Left ventricle myocardium inferior (tissue), 1 donor: Measurements from ENCODE around the gene FCGR3A. TPM values are rescaled to one million over a fixed set of nuclear protein-coding genes. Genes with fewer than 3 reads are reported as not detected.

ENCODE experiments used
- DNase-seq: peaks from one replicate; pipeline ENCODE4 v3.0.0-alpha.2; 2020
- H3K27ac ChIP-seq: fragments of 200-600 bp; replicated peaks from 2 replicates; pipeline ENCODE4 v1.8.0; 2021
- H3K27me3 ChIP-seq: fragments of 200-600 bp; 2 replicates; pipeline ENCODE4 v1.8.0; 2021; ENCODE audit warnings: low read depth
- H3K36me3 ChIP-seq: fragments of 200-600 bp; 2 replicates; pipeline ENCODE4 v1.8.0; 2021
- H3K4me1 ChIP-seq: fragments of 200-600 bp; 2 replicates; pipeline ENCODE4 v1.8.0; 2021
- H3K4me3 ChIP-seq: fragments of 200-600 bp; 2 replicates; pipeline ENCODE4 v1.8.0; 2021; ENCODE audit warnings: mild to moderate bottlenecking, moderate library complexity
- H3K9me3 ChIP-seq: fragments of 200-600 bp; replicated peaks from 2 replicates; pipeline ENCODE4 v1.8.0; 2021
- CTCF ChIP-seq: fragments of 200-600 bp; IDR thresholded peaks from 2 replicates; pipeline ENCODE4 v1.8.0; 2021; ENCODE audit warnings: antibody characterized with exemption, mild to moderate bottlenecking, borderline replicate concordance
- intact Hi-C: fragments of 100-400 bp; cut with micrococcal nuclease; formaldehyde crosslinking; loops from one replicate; pipeline ENCODE4 v1.11.0; 2022
- total RNA-seq: library from RNA; stranded (reverse); fragmentation: NEBNext Ultra II Directional; extraction: Animal tissue kit (Norgen Biotek cat#: 25700); gene quantifications from one replicate; pipeline ENCODE4 v1.2.1, GENCODE V29; 2021
- donor health status: DM: no; HTN: yes; CAD: no; lungs with severe emphysema.

The FCGR3A gene
- total RNA-seq, 1 donor from 2014 or later = 15.0 TPM

- intact Hi-C loops = no loop called here
- Histone ChIP-seq H3K27ac (peak overlapping the region; percentile 40), H3K36me3 (no peaks in the 10 kb centered on the region), H3K4me1 (no peaks in the 10 kb centered on the region), H3K4me3 (peak overlapping the region; percentile 46), H3K27me3 (peaks cover 64% of the 10 kb centered on the region), H3K9me3 (no peaks in the 10 kb centered on the region)
- no peak for DNase-seq
- TF ChIP-seq CTCF = no peak
Measured at GRCh38 chr1:161505686-161506085, 43.9 kb downstream of the FCGR3A start.

GRCh38 chr1:161503394-161503748, 46.2 kb downstream of the FCGR3A start:
- no peak for TF ChIP-seq CTCF
- Histone ChIP-seq H3K4me3 (no peak overlapping the region), H3K4me1 (no peaks in the 10 kb centered on the region), H3K36me3 (no peaks in the 10 kb centered on the region), H3K27ac (no peak overlapping the region), H3K9me3 (no peaks in the 10 kb centered on the region), H3K27me3 (peaks cover 73% of the 10 kb centered on the region)
- no peak for DNase-seq
- intact Hi-C loops = no loop called here

GRCh38 chr1:161502641-161503393, 46.8 kb downstream of the FCGR3A start:
- H3K4me1 ChIP-seq = no peaks in the 10 kb centered on the region
- H3K36me3 ChIP-seq = no peaks in the 10 kb centered on the region
- H3K9me3 ChIP-seq = no peaks in the 10 kb centered on the region
- no peak overlapping the region for H3K4me3 ChIP-seq
- intact Hi-C loops = no loop called here
- TF ChIP-seq CTCF = no peak
- no peak overlapping the region for H3K27ac ChIP-seq
- DNase-seq = no peak
- peaks cover 74% of the 10 kb centered on the region for H3K27me3 ChIP-seq

- DNase-seq = no peak
- H3K27me3 ChIP-seq = peaks cover 77% of the 10 kb centered on the region
Measured at GRCh38 chr1:161502181-161502580, 47.4 kb downstream of the FCGR3A start.

GRCh38 chr1:161501234-161501633, 48.4 kb downstream of the FCGR3A start:
- intact Hi-C loops = no loop called here
- H3K27ac ChIP-seq = no peak overlapping the region
- H3K4me1 ChIP-seq = no peaks in the 10 kb centered on the region
- H3K4me3 ChIP-seq = no peak overlapping the region
- no peaks in the 10 kb centered on the region for H3K9me3 ChIP-seq
- H3K27me3 ChIP-seq = peaks cover 74% of the 10 kb centered on the region
- H3K36me3 ChIP-seq = no peaks in the 10 kb centered on the region
- no peak for TF ChIP-seq CTCF
- no peak for DNase-seq

More at GRCh38 chr1:161502181-161502580, 47.4 kb downstream of the FCGR3A start:
- intact Hi-C loops = no loop called here
- Histone ChIP-seq H3K27ac (no peak overlapping the region), H3K4me1 (no peaks in the 10 kb centered on the region), H3K9me3 (no peaks in the 10 kb centered on the region), H3K36me3 (no peaks in the 10 kb centered on the region), H3K4me3 (no peak overlapping the region)
- no peak for TF ChIP-seq CTCF
